Ovary (tissue), 3 donors: Measurements from ENCODE around the gene KIF5A.

Source experiments
- CTCF ChIP-seq, 3 donors: fragments of 450-650 bp in 2 of 3; fragments of 200-600 bp in 1 of 3; IDR thresholded peaks; one replicate each; pipeline versions ENCODE4 v1.5.1 to v1.8.0; 2016 to 2022; ENCODE audit warnings: antibody characterized with exemption in 3 of 3, mild to moderate bottlenecking in 1 of 3
- POLR2A ChIP-seq: fragments of 450-650 bp; IDR thresholded peaks from one replicate; pipeline ENCODE4 v1.6.1; 2017; ENCODE audit warnings: antibody characterized with exemption, mild to moderate bottlenecking, moderate library complexity
- donor health status: DM: no; HTN: no; CAD: no.

- TF ChIP-seq CTCF (IDR thresholded peaks at IDR 0.05) (no peak), POLR2A (no peak)
These were observed 19.0 kb downstream of the KIF5A start for GRCh38 chr12:57568838-57569237.
